EL (cell line): ENCODE results near the gene ATP5F1B.
A peak's percentile ranks its signal among the peaks of the same experiment; 100 is the strongest.
"Not testable (repeated sequence)": the region's sequence is repeated elsewhere in the genome, so short reads cannot be mapped to it uniquely, and the experiment has no call there.

Source experiments
- DNase-seq: peaks from one replicate; pipeline ENCODE4 v3.0.0-alpha.2; 2016

ATP5F1B gene

GRCh38 chr12:56645717-56646446 is at the start of gene ATP5F1B:
TSS of gene ATP5F1B (minus strand) at chr12:56645984. CDS start at chr12:56645963, 21 bp downstream.
- peak; percentile 100 for DNase-seq

GRCh38 chr12:56694161-56694560 is 48.4 kb upstream of the ATP5F1B start:
- no peak for DNase-seq

- DNase-seq: no peak
These were observed 43.0 kb upstream of the ATP5F1B start for GRCh38 chr12:56688846-56689109.

GRCh38 chr12:56688129-56688845 is 42.5 kb upstream of the ATP5F1B start, which contains the start of gene PTGES3:
TSS of gene PTGES3 (minus strand) at chr12:56688284. CDS start at chr12:56687999, 285 bp downstream.
- peak; percentile 99 for DNase-seq

- peak; percentile 40 for DNase-seq
These were observed 41.7 kb upstream of the ATP5F1B start for GRCh38 chr12:56687223-56688128.

- no peak for DNase-seq
These were observed 39.1 kb upstream of the ATP5F1B start for GRCh38 chr12:56684745-56685359.

- DNase-seq: no peak
These were observed 36.5 kb upstream of the ATP5F1B start for GRCh38 chr12:56682323-56682722.

- DNase-seq: no peak
These were observed 34.2 kb upstream of the ATP5F1B start for GRCh38 chr12:56679883-56680575.

- DNase-seq: no peak
These were observed 33.1 kb upstream of the ATP5F1B start for GRCh38 chr12:56678852-56679251.

GRCh38 chr12:56677680-56678079 is 31.9 kb upstream of the ATP5F1B start:
- DNase-seq: no peak

GRCh38 chr12:56676851-56677580 is 31.2 kb upstream of the ATP5F1B start:
- DNase-seq: no peak

GRCh38 chr12:56671608-56672007 is 25.8 kb upstream of the ATP5F1B start:
- no peak for DNase-seq

GRCh38 chr12:56670836-56671235 is 25.1 kb upstream of the ATP5F1B start:
- DNase-seq: no peak

- DNase-seq: no peak
These were observed 22.3 kb upstream of the ATP5F1B start for GRCh38 chr12:56668197-56668457.

- DNase-seq: no peak
These were observed 16.3 kb upstream of the ATP5F1B start for GRCh38 chr12:56661979-56662638.

GRCh38 chr12:56661560-56661959 is 15.8 kb upstream of the ATP5F1B start:
- no peak for DNase-seq

GRCh38 chr12:56658921-56659320 is 13.1 kb upstream of the ATP5F1B start:
- DNase-seq: no peak

GRCh38 chr12:56657416-56658379 is 11.9 kb upstream of the ATP5F1B start:
- DNase-seq: peak; percentile 23

- not testable (repeated sequence) for DNase-seq
These were observed 8.0 kb upstream of the ATP5F1B start for GRCh38 chr12:56653781-56654180.

- not testable (repeated sequence) for DNase-seq
These were observed 2.2 kb upstream of the ATP5F1B start for GRCh38 chr12:56648023-56648422.
